ENCODE data around the gene TRPM7. TPM values are rescaled to one million over a fixed set of nuclear protein-coding genes. Genes with fewer than 3 reads are reported as not detected.
"Not testable (repeated sequence)": the region's sequence is repeated elsewhere in the genome, so short reads cannot be mapped to it uniquely, and the experiment has no call there.

TRPM7 gene
- total and polyA plus RNA-seq, 9 donors, result 12.4 to 57.2 (median 40.4) TPM

GRCh38 chr15:50702762-50703334 lies 16.3 kb upstream of the TRPM7 start:
- no peak for DNase-seq
- TF ChIP-seq CTCF (IDR thresholded peaks at IDR 0.05) (no peak), EP300 (IDR thresholded peaks at IDR 0.05) (no peak), POLR2A (IDR thresholded peaks at IDR 0.05) (no peak)
- intact Hi-C loops (cut with DNase I), result no loop called here
- Histone ChIP-seq H3K4me1 (ENCODE audit: insufficient read depth) (no peaks in the 10 kb centered on the region), H3K27me3 (no peaks in the 10 kb centered on the region), H3K27ac (no peak overlapping the region), H3K9me3 (no peaks in the 10 kb centered on the region), H3K36me3 (no peaks in the 10 kb centered on the region), H3K4me3 (no peak overlapping the region)
- WGBS, 3 donors, result 80 to 91% (median 82%) methylated on average over 1 of the region's 1 CpG

- Histone ChIP-seq H3K4me3 (no peak overlapping the region), H3K4me1 (ENCODE audit: insufficient read depth) (no peaks in the 10 kb centered on the region), H3K9me3 (no peaks in the 10 kb centered on the region), H3K27me3 (no peaks in the 10 kb centered on the region), H3K27ac (no peak overlapping the region), H3K36me3 (no peaks in the 10 kb centered on the region)
- no peak for DNase-seq
- intact Hi-C loops (cut with DNase I), result no loop called here
- TF ChIP-seq CTCF (IDR thresholded peaks at IDR 0.05) (no peak), POLR2A (IDR thresholded peaks at IDR 0.05) (no peak), EP300 (IDR thresholded peaks at IDR 0.05) (no peak)
- 75 to 85% (median 81%) methylated on average over 8 of the region's 8 CpGs for WGBS, 3 donors
These were observed 11.5 kb upstream of the TRPM7 start for GRCh38 chr15:50698101-50698500.

GRCh38 chr15:50697109-50697797 lies 10.7 kb upstream of the TRPM7 start:
- Histone ChIP-seq H3K27ac (no peak overlapping the region), H3K4me3 (no peak overlapping the region), H3K4me1 (ENCODE audit: insufficient read depth) (no peaks in the 10 kb centered on the region), H3K27me3 (no peaks in the 10 kb centered on the region), H3K36me3 (no peaks in the 10 kb centered on the region), H3K9me3 (no peaks in the 10 kb centered on the region)
- TF ChIP-seq CTCF (IDR thresholded peaks at IDR 0.05) (no peak), EP300 (IDR thresholded peaks at IDR 0.05) (no peak), POLR2A (IDR thresholded peaks at IDR 0.05) (no peak)
- intact Hi-C loops (cut with DNase I), result no loop called here
- no peak for DNase-seq
- 80 to 91% (median 86%) methylated on average over 4 of the region's 4 CpGs for WGBS, 3 donors

- H3K9me3 ChIP-seq; DNase-seq; H3K27me3 ChIP-seq; H3K36me3 ChIP-seq; intact Hi-C loops (cut with DNase I); H3K4me3 ChIP-seq; H3K4me1 ChIP-seq (ENCODE audit: insufficient read depth); H3K27ac ChIP-seq: not testable (repeated sequence)
- 94 to 96% (median 95%) methylated on average over 9 of the region's 9 CpGs for WGBS, 3 donors
These were observed 8.1 kb upstream of the TRPM7 start for GRCh38 chr15:50694634-50695165.
